Measurements from ENCODE around the gene OPA3. TPM values are rescaled to one million over a fixed set of nuclear protein-coding genes. Genes with fewer than 3 reads are reported as not detected.

Gene OPA3
- total and polyA plus RNA-seq, 2 experiments from 2014 or later: 11.5 to 14.5 TPM

- TF ChIP-seq, protein P1, sequence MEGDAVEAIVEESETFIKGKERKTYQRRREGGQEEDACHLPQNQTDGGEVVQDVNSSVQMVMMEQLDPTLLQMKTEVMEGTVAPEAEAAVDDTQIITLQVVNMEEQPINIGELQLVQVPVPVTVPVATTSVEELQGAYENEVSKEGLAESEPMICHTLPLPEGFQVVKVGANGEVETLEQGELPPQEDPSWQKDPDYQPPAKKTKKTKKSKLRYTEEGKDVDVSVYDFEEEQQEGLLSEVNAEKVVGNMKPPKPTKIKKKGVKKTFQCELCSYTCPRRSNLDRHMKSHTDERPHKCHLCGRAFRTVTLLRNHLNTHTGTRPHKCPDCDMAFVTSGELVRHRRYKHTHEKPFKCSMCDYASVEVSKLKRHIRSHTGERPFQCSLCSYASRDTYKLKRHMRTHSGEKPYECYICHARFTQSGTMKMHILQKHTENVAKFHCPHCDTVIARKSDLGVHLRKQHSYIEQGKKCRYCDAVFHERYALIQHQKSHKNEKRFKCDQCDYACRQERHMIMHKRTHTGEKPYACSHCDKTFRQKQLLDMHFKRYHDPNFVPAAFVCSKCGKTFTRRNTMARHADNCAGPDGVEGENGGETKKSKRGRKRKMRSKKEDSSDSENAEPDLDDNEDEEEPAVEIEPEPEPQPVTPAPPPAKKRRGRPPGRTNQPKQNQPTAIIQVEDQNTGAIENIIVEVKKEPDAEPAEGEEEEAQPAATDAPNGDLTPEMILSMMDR (conservative IDR thresholded peaks at IDR 0.05; ENCODE audit: low read depth in 2 of 2): no peak
- TF ChIP-seq CREB1 (CRISPR knock-in tag; IDR thresholded peaks at IDR 0.05; ENCODE audit: low read depth): no peak
These were observed 11.2 kb upstream of the OPA3 start (continued) for GRCh38 chr19:45595814-45596213.

GRCh38 chr19:45593520-45593919 is 8.9 kb upstream of the OPA3 start:
- TF ChIP-seq, protein P1 (conservative IDR thresholded peaks at IDR 0.05; ENCODE audit: low read depth in 2 of 2): no peak
- TF ChIP-seq JUNB (IDR thresholded peaks at IDR 0.05; ENCODE audit: unreplicated experiment): no peak
- TF ChIP-seq ZNF462 (CRISPR knock-in tag; IDR thresholded peaks at IDR 0.05): no peak
- TF ChIP-seq ETS1 (IDR thresholded peaks at IDR 0.05): no peak
- no peak for TF ChIP-seq NANOG (IDR thresholded peaks at IDR 0.05; ENCODE audit: borderline replicate concordance)
- TF ChIP-seq EZH2 (IDR thresholded peaks at IDR 0.05; ENCODE audit: low read depth, unreplicated experiment): no peak
- no peak for TF ChIP-seq POLR2AphosphoS5 (IDR thresholded peaks at IDR 0.05; ENCODE audit: low read depth)
- no peak for TF ChIP-seq ZNF331 (CRISPR knock-in tag; IDR thresholded peaks at IDR 0.05; ENCODE audit: low read depth)
- ATAC-seq (no peak), DNase-seq (ENCODE audit: low spot score) (no peak)
- H3K4me2 ChIP-seq: no peak overlapping the region
- H3K27ac ChIP-seq (ENCODE audit: low read depth): no peak overlapping the region
- no peaks in the 10 kb centered on the region for H3K9me2 ChIP-seq (ENCODE audit: insufficient read depth)
- Mint-ChIP-seq H3K4me3 (no peak overlapping the region), H3K36me3 (ENCODE audit: low read depth) (no peaks in the 10 kb centered on the region; the same call in 2 of the 3 replicates), H3K27me3 (ENCODE audit: insufficient read depth, low read depth, poor library complexity) (peaks cover 37% of the 10 kb centered on the region), H3K4me1 (peaks cover 20% of the 10 kb centered on the region), H3K27ac (no peak overlapping the region), H3K9me3 (peaks cover 8% of the 10 kb centered on the region; the same call in 2 of the 3 replicates)
- H2AFZ ChIP-seq: no peak overlapping the region
- no peak overlapping the region for H3K4me3 ChIP-seq
- H4K20me1 ChIP-seq (replicated peaks; ENCODE audit: insufficient read depth): no peaks in the 10 kb centered on the region
- H3K27me3 ChIP-seq (ENCODE audit: insufficient read depth): peaks cover 71% of the 10 kb centered on the region
- H3F3A ChIP-seq (replicated peaks; ENCODE audit: low read depth): peaks cover 12% of the 10 kb centered on the region; the same call in 1 of the 2 replicates
- peaks cover 19% of the 10 kb centered on the region for H3K4me1 ChIP-seq (ENCODE audit: insufficient read depth)
- H3K79me2 ChIP-seq (replicated peaks; ENCODE audit: insufficient read depth): no peaks in the 10 kb centered on the region
- no peaks in the 10 kb centered on the region for H3K36me3 ChIP-seq (ENCODE audit: insufficient read depth)

All from GM23338 (cell line).